ENCODE measurements around the gene PCDH10. TPM values are rescaled to one million over a fixed set of nuclear protein-coding genes. Genes with fewer than 3 reads are reported as not detected.

PCDH10 gene, protein sequence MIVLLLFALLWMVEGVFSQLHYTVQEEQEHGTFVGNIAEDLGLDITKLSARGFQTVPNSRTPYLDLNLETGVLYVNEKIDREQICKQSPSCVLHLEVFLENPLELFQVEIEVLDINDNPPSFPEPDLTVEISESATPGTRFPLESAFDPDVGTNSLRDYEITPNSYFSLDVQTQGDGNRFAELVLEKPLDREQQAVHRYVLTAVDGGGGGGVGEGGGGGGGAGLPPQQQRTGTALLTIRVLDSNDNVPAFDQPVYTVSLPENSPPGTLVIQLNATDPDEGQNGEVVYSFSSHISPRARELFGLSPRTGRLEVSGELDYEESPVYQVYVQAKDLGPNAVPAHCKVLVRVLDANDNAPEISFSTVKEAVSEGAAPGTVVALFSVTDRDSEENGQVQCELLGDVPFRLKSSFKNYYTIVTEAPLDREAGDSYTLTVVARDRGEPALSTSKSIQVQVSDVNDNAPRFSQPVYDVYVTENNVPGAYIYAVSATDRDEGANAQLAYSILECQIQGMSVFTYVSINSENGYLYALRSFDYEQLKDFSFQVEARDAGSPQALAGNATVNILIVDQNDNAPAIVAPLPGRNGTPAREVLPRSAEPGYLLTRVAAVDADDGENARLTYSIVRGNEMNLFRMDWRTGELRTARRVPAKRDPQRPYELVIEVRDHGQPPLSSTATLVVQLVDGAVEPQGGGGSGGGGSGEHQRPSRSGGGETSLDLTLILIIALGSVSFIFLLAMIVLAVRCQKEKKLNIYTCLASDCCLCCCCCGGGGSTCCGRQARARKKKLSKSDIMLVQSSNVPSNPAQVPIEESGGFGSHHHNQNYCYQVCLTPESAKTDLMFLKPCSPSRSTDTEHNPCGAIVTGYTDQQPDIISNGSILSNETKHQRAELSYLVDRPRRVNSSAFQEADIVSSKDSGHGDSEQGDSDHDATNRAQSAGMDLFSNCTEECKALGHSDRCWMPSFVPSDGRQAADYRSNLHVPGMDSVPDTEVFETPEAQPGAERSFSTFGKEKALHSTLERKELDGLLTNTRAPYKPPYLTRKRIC
- total RNA-seq: not detected
- not detected for polyA plus RNA-seq
- not detected for total RNA-seq

DNA sequence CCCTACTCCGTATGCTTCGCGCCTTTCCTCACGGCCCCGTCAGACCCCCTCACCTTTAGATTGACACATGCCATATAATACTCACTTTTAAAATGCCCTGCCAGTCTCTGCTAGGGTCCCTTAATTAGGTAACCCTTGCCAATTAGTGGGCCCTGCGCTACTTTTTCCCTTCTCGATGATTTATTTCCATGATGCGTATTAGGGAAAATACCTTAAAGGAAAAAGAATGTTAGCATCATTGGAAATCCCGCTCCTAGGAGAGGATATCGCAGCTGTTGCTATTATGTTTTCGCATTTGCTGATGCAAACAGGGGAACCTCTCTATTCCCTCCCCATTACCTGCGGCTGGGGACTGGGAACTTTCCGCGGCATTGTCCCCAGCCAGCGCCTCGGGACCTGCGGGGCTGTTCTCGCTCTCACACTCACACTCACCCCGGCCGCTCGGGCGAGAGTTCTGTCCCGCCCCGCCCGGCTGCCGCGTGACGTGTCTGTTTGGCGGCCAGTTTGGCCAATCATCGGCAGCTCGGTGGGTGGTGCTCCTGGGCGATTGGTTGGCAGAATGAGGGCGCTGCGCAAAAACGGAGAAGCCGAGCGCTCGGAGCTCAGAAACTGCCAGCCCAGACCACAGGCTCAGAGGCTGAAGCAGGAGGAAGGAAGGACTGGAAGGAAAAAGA lies at the start of gene PCDH10:
Gene PCDH10, plus strand, starts transcription at position 605 of the 674 bp plus-strand sequence. CDS start 847 bp downstream, outside the sequence.
- Mint-ChIP-seq H3K4me3 (peak within 1 kb of the TSS; percentile 25 to 78 (median 66)), H3K27me3 (peaks cover 73 to 88% (median 79%) of the 10 kb centered on the region in 5 donors), H3K36me3 (peaks cover 0 to 27% (median 1%) of the 10 kb centered on the region in 5 donors), H3K9me3 (peaks cover 0 to 23% (median 5%) of the 10 kb centered on the region in 11 donors), H3K27ac (peak within 1 kb of the TSS in 1 of 9 donors; percentile 50), H3K4me1 (peaks cover 5 to 35% (median 25%) of the 10 kb centered on the region in 7 donors)
- ChIA-PET POLR2A (no interaction called here), CTCF (no interaction called here)
- Histone ChIP-seq H3K27ac (ENCODE audit: low read depth, low read length) (no peak within 1 kb of the TSS), H3K9me3 (ENCODE audit: control insufficient read depth in 2 of 3, low read length in 3 of 3) (peaks cover 0 to 5% (median 0%) of the 10 kb centered on the region in 3 experiments), H3K4me3 (ENCODE audit: low read length) (no peak within 1 kb of the TSS), H3K27me3 (ENCODE audit: control insufficient read depth in 2 of 2, insufficient read depth in 2 of 2, low read length in 2 of 2) (peaks cover 0 to 2% of the 10 kb centered on the region in 2 donors), H3K36me3 (ENCODE audit: control insufficient read depth in 2 of 3, insufficient read depth in 3 of 3, low read length in 3 of 3) (no peaks in the 10 kb centered on the region), H3K4me1 (ENCODE audit: control insufficient read depth in 2 of 2, insufficient read depth in 2 of 2, low read length in 2 of 2) (no peaks in the 10 kb centered on the region)
- peak in 3 of 9 donors; percentile 2 to 37 (median 5) for DNase-seq
- intact Hi-C loops (cut with micrococcal nuclease): no loop called here
- peak; percentile 44 for ATAC-seq

DNA sequence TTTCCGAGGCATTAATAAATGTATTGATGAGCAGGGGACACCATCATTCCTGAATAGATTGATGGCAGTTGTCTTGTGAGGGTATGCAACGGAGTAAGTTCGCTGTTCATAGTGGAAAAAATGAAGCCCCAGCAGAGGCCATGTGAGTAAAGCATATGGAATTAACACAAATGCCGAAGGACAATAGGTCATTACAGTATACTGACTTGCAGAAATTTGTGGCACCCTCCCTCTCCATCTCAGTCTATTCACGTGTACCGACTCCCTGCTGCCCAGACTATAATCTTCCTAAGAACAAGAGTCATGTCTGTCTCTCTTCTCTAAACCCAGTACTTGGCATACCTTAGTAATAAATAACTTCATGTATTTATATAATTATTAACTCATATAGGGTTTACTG lies 47.1 kb upstream of the PCDH10 start:
- intact Hi-C loops (cut with micrococcal nuclease): no loop called here
- no peak for DNase-seq
- CTCF ChIA-PET: no interaction called here

DNA sequence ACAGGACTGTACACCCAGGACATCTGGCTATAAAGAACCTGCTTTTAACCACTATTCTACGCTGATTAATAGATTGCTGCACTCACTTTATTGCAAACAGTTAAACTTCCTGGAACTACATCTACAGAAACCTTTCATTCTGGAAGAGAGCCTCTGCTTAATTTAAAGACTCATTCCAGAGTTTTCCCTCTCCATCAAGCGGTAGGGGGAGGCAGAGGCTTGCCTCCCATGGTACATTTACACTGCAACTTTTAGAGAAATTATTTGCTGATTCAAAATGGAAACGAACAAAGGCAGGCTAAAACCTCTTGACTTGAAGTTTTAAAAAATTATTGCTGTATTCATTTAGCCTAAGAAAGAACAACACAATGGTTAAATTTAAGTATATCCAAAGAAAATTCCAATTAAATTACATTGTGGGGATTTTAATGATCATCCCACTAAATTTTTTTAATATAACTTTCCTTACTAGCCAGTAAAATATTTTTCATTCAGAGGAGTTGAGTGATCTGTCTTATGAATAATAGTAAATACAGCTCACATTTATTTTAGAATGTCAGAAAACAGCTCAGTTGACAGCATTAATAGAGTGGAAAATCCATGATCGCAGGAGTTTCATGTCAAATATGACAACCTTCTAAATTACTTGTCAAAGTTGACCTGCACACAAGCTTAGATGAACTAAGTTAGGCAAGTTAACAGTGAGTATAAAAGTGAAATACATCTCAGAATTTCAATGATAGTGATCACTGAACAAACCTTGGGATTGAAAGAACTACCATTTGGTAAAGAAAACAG lies 46.3 kb upstream of the PCDH10 start:
- no peaks in the 10 kb centered on the region for H3K36me3 ChIP-seq (ENCODE audit: control insufficient read depth in 2 of 3, insufficient read depth in 3 of 3, low read length in 3 of 3)
- Mint-ChIP-seq H3K9me3 (peaks cover 0 to 6% (median 0%) of the 10 kb centered on the region in 11 donors), H3K27ac (no peak overlapping the region), H3K4me1 (no peaks in the 10 kb centered on the region), H3K4me3 (no peak overlapping the region), H3K27me3 (no peaks in the 10 kb centered on the region), H3K36me3 (no peaks in the 10 kb centered on the region)
- ChIA-PET POLR2A (no interaction called here), CTCF (no interaction called here)
- no peak overlapping the region for H3K4me3 ChIP-seq (ENCODE audit: low read length)
- no peak for DNase-seq
- no peak for ATAC-seq
- no peaks in the 10 kb centered on the region for H3K4me1 ChIP-seq (ENCODE audit: control insufficient read depth in 2 of 2, insufficient read depth in 2 of 2, low read length in 2 of 2)
- H3K27ac ChIP-seq (ENCODE audit: low read depth, low read length): no peak overlapping the region
- H3K9me3 ChIP-seq (ENCODE audit: control insufficient read depth in 2 of 3, low read length in 3 of 3): no peaks in the 10 kb centered on the region
- intact Hi-C loops (cut with micrococcal nuclease): no loop called here
- H3K27me3 ChIP-seq (ENCODE audit: control insufficient read depth in 2 of 2, insufficient read depth in 2 of 2, low read length in 2 of 2): no peaks in the 10 kb centered on the region

More for the DNA sequence above, 47.1 kb upstream of the PCDH10 start:
- POLR2A ChIA-PET: no interaction called here
- H3K4me1 Mint-ChIP-seq: no peaks in the 10 kb centered on the region
- no peak overlapping the region for H3K27ac Mint-ChIP-seq
- Histone ChIP-seq H3K27ac (ENCODE audit: low read depth, low read length) (no peak overlapping the region), H3K4me1 (ENCODE audit: control insufficient read depth in 2 of 2, insufficient read depth in 2 of 2, low read length in 2 of 2) (no peaks in the 10 kb centered on the region), H3K4me3 (ENCODE audit: low read length) (no peak overlapping the region), H3K36me3 (ENCODE audit: control insufficient read depth in 2 of 3, insufficient read depth in 3 of 3, low read length in 3 of 3) (no peaks in the 10 kb centered on the region), H3K9me3 (ENCODE audit: control insufficient read depth in 2 of 3, low read length in 3 of 3) (no peaks in the 10 kb centered on the region), H3K27me3 (ENCODE audit: control insufficient read depth in 2 of 2, insufficient read depth in 2 of 2, low read length in 2 of 2) (no peaks in the 10 kb centered on the region)
- H3K27me3 Mint-ChIP-seq: no peaks in the 10 kb centered on the region
- H3K36me3 Mint-ChIP-seq: no peaks in the 10 kb centered on the region
- ATAC-seq: no peak
- no peak overlapping the region for H3K4me3 Mint-ChIP-seq
- H3K9me3 Mint-ChIP-seq: peaks cover 0 to 6% (median 0%) of the 10 kb centered on the region in 11 donors

DNA sequence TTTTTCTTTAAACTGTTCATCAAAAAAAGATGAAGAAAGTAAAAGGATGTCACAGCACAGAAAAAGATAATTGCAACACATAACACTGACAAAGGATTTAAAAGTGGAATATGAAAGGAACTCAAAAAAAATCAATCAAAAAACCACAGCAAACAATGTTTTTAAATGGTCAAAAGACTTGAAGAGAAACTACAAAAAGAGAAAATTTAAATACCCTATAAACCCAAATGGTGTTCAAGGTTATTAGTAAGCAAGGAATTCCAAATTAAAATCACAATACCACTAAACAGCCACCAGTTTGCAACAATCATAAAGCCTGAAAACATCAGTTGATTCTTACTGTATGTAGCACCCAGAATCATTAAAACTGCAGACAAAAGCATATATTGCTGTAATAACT lies 36.5 kb upstream of the PCDH10 start:
- H3K27ac Mint-ChIP-seq: no peak overlapping the region
- H3K9me3 Mint-ChIP-seq: peaks cover 0 to 16% (median 0%) of the 10 kb centered on the region in 11 donors
- Histone ChIP-seq H3K27me3 (ENCODE audit: control insufficient read depth in 2 of 2, insufficient read depth in 2 of 2, low read length in 2 of 2) (no peaks in the 10 kb centered on the region), H3K9me3 (ENCODE audit: control insufficient read depth in 2 of 3, low read length in 3 of 3) (no peaks in the 10 kb centered on the region), H3K4me1 (ENCODE audit: control insufficient read depth in 2 of 2, insufficient read depth in 2 of 2, low read length in 2 of 2) (no peaks in the 10 kb centered on the region), H3K27ac (ENCODE audit: low read depth, low read length) (no peak overlapping the region), H3K36me3 (ENCODE audit: control insufficient read depth in 2 of 3, insufficient read depth in 3 of 3, low read length in 3 of 3) (no peaks in the 10 kb centered on the region), H3K4me3 (ENCODE audit: low read length) (no peak overlapping the region)
- ChIA-PET CTCF (no interaction called here), POLR2A (no interaction called here)
- intact Hi-C loops (cut with micrococcal nuclease): no loop called here
- no peaks in the 10 kb centered on the region for H3K36me3 Mint-ChIP-seq
- no peak for ATAC-seq
- H3K27me3 Mint-ChIP-seq: no peaks in the 10 kb centered on the region
- no peak for DNase-seq
- no peak overlapping the region for H3K4me3 Mint-ChIP-seq
- no peaks in the 10 kb centered on the region for H3K4me1 Mint-ChIP-seq

DNA sequence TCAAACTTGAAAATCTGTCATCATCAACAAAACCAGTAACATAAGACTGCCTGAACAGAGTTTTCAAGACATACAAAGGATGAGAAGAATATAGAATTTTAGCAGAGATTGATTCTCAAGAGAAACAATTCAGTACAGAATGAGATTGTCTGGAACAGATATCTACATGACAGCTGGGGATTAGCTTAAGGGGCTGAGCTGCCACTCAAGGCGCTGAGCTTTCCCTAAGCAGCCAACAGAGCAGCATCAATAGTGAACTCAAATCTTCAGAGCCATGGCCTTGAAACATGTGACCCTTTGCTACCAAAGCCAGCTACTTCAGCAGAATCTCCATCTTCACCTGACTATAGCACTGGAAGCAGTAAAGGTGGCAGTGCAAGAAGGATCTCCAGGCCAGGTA lies 24.3 kb upstream of the PCDH10 start:
- H3K4me3 ChIP-seq (ENCODE audit: low read length): no peak overlapping the region
- Mint-ChIP-seq H3K4me3 (no peak overlapping the region), H3K27me3 (no peaks in the 10 kb centered on the region), H3K27ac (no peak overlapping the region), H3K4me1 (no peaks in the 10 kb centered on the region), H3K9me3 (peaks cover 0 to 11% (median 5%) of the 10 kb centered on the region in 11 donors), H3K36me3 (no peaks in the 10 kb centered on the region)
- DNase-seq (no peak), ATAC-seq (no peak)
- intact Hi-C loops (cut with micrococcal nuclease): no loop called here
- POLR2A ChIA-PET: no interaction called here
- H3K27ac ChIP-seq (ENCODE audit: low read depth, low read length): no peak overlapping the region
- no peaks in the 10 kb centered on the region for H3K4me1 ChIP-seq (ENCODE audit: control insufficient read depth in 2 of 2, insufficient read depth in 2 of 2, low read length in 2 of 2)
- peaks cover 0 to 3% (median 0%) of the 10 kb centered on the region in 3 experiments for H3K9me3 ChIP-seq (ENCODE audit: control insufficient read depth in 2 of 3, low read length in 3 of 3)
- CTCF ChIA-PET: no interaction called here
- no peaks in the 10 kb centered on the region for H3K36me3 ChIP-seq (ENCODE audit: control insufficient read depth in 2 of 3, insufficient read depth in 3 of 3, low read length in 3 of 3)
- H3K27me3 ChIP-seq (ENCODE audit: control insufficient read depth in 2 of 2, insufficient read depth in 2 of 2, low read length in 2 of 2): no peaks in the 10 kb centered on the region

DNA sequence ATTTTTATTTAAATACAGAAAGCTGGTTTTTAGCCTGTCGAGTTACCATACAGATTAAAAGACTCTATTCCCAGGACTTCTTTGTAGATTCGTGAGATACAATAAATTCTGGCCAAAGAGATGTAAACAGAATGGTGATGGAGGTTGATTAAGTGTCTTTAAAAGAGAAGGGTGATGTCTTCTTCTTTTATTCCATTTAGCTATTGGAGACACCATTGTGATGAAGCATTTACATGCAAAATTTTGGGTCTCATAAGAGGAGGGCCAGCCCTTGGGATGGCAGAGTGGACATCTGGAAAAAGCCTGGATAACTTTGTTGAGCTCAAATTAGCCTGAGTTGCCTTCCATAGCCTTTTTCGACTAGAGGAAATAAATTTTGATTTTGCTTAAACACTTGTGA lies 21.6 kb upstream of the PCDH10 start:
- no peak overlapping the region for H3K4me3 Mint-ChIP-seq
- no peak overlapping the region for H3K27ac Mint-ChIP-seq
- H3K4me1 Mint-ChIP-seq: no peaks in the 10 kb centered on the region
- no peaks in the 10 kb centered on the region for H3K27me3 Mint-ChIP-seq
- intact Hi-C loops (cut with micrococcal nuclease): no loop called here
- H3K36me3 Mint-ChIP-seq: no peaks in the 10 kb centered on the region
- H3K36me3 ChIP-seq (ENCODE audit: control insufficient read depth in 2 of 3, insufficient read depth in 3 of 3, low read length in 3 of 3): no peaks in the 10 kb centered on the region
- DNase-seq (no peak), ATAC-seq (no peak)
- no peaks in the 10 kb centered on the region for H3K27me3 ChIP-seq (ENCODE audit: control insufficient read depth in 2 of 2, insufficient read depth in 2 of 2, low read length in 2 of 2)
- H3K4me3 ChIP-seq (ENCODE audit: low read length): no peak overlapping the region
- no peaks in the 10 kb centered on the region for H3K4me1 ChIP-seq (ENCODE audit: control insufficient read depth in 2 of 2, insufficient read depth in 2 of 2, low read length in 2 of 2)
- no peak overlapping the region for H3K27ac ChIP-seq (ENCODE audit: low read depth, low read length)
- ChIA-PET POLR2A (no interaction called here), CTCF (no interaction called here)
- H3K9me3 ChIP-seq (ENCODE audit: control insufficient read depth in 2 of 3, low read length in 3 of 3): peaks cover 0 to 3% (median 0%) of the 10 kb centered on the region in 3 experiments
- peaks cover 0 to 11% (median 5%) of the 10 kb centered on the region in 11 donors for H3K9me3 Mint-ChIP-seq
